NT2/D1 (cell line): ENCODE results near the gene COL1A1.

Source experiments
- SUZ12 ChIP-seq: IDR thresholded peaks from 2 replicates; pipeline ENCODE4 v1.6.1; 2011; ENCODE audit not compliant: insufficient read length, insufficient read depth; ENCODE audit errors: extremely low read depth
- YY1 ChIP-seq: IDR thresholded peaks from 2 replicates; pipeline ENCODE4 v1.6.1; 2011; ENCODE audit not compliant: insufficient read length, insufficient read depth
- ZNF274 ChIP-seq: IDR thresholded peaks from 2 replicates; pipeline ENCODE4 v1.6.1; 2011; ENCODE audit warnings: mild to moderate bottlenecking, low read depth, low read length

- TF ChIP-seq YY1: no peak
- no peak for TF ChIP-seq ZNF274
- no peak for TF ChIP-seq SUZ12
Observed at GRCh38 chr17:50190293-50190602, 11.2 kb downstream of the COL1A1 start.
